ENCODE results near the gene RPS3.
"Not testable (repeated sequence)": the region's sequence is repeated elsewhere in the genome, so short reads cannot be mapped to it uniquely, and the experiment has no call there.

Gene RPS3

DNA sequence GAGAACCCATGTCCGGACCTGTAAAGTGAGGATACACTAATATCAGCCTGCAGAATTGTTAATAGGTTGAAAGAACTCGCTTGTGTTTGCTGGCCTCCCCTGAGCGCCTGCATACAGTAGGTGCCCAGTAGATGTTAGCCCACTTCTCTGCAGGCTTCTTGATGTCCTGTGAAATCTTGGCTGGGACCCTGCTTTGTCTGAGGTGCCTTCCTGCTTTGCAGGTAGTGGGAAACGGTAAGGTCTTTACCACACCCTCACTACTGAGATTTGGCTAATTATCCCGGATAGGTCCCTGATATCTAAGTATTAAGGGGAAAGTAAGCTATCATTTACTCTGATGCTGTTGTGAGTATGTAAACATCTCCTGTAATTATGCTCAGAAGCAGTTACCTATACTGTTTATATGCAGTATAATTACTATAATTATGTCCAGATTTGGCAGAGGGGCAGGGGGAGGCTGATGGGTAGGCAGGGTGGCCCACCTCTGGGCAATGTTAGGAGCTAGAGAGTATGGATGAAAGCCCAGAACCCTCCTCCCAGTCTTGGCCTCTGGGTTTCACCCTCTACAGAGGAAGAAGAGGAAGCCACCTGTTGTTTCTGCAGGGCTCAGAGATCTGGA, 46.6 kb upstream of the RPS3 start:
- peaks cover 15% of the 10 kb centered on the region for H3K4me1 ChIP-seq (ENCODE audit: insufficient read depth, insufficient read length)
- H3K9me3 ChIP-seq (ENCODE audit: insufficient read depth, low read length) = no peaks in the 10 kb centered on the region
- TF ChIP-seq YY1 (IDR thresholded peaks at IDR 0.05; ENCODE audit: insufficient read depth, insufficient read length) = no peak
- TF ChIP-seq SUZ12 (IDR thresholded peaks at IDR 0.05; ENCODE audit: extremely low read depth, insufficient read depth, insufficient read length) = no peak
- TF ChIP-seq ZNF274 (IDR thresholded peaks at IDR 0.05; ENCODE audit: low read depth, low read length) = no peak
- DNase-seq (ENCODE audit: low read depth, low spot score) = no peak
- peak overlapping the region; percentile 78 for H3K4me3 ChIP-seq (ENCODE audit: insufficient read length, low read depth)
- no peaks in the 10 kb centered on the region for H3K27me3 ChIP-seq (ENCODE audit: insufficient read depth, insufficient read length)
- H3K9ac ChIP-seq (ENCODE audit: insufficient read length, low read depth) = peak overlapping the region; percentile 93
- H3K36me3 ChIP-seq (ENCODE audit: insufficient read depth, insufficient read length, low read length) = peaks cover 17% of the 10 kb centered on the region

DNA sequence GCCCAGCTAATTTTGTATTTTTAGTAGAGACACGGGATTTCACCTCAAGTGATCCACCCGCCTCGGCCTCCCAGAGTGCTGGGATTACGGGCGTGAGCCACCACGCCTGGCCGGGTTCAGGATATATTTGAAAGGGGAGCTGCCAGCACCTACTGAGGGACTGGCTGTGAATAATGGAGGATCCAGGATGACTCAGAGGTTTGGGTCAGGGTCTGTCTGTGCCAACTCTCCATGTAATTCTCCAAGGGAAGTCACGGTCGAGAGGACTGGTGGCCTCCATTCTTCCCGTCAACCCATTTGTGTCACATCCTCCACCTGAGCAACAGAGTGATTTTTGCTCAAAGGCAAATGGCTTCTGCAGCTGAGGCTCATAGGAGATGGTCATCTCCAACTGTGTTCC, 44.3 kb upstream of the RPS3 start:
- peaks cover 4% of the 10 kb centered on the region for H3K36me3 ChIP-seq (ENCODE audit: insufficient read depth, insufficient read length, low read length)
- no peaks in the 10 kb centered on the region for H3K9me3 ChIP-seq (ENCODE audit: insufficient read depth, low read length)
- no peaks in the 10 kb centered on the region for H3K27me3 ChIP-seq (ENCODE audit: insufficient read depth, insufficient read length)
- H3K9ac ChIP-seq (ENCODE audit: insufficient read length, low read depth) = no peak overlapping the region
- TF ChIP-seq ZNF274 (IDR thresholded peaks at IDR 0.05; ENCODE audit: low read depth, low read length) = no peak
- TF ChIP-seq SUZ12 (IDR thresholded peaks at IDR 0.05; ENCODE audit: extremely low read depth, insufficient read depth, insufficient read length) = no peak
- no peak for TF ChIP-seq YY1 (IDR thresholded peaks at IDR 0.05; ENCODE audit: insufficient read depth, insufficient read length)
- no peak overlapping the region for H3K4me3 ChIP-seq (ENCODE audit: insufficient read length, low read depth)
- H3K4me1 ChIP-seq (ENCODE audit: insufficient read depth, insufficient read length) = peaks cover 7% of the 10 kb centered on the region
- no peak for DNase-seq (ENCODE audit: low read depth, low spot score)

DNA sequence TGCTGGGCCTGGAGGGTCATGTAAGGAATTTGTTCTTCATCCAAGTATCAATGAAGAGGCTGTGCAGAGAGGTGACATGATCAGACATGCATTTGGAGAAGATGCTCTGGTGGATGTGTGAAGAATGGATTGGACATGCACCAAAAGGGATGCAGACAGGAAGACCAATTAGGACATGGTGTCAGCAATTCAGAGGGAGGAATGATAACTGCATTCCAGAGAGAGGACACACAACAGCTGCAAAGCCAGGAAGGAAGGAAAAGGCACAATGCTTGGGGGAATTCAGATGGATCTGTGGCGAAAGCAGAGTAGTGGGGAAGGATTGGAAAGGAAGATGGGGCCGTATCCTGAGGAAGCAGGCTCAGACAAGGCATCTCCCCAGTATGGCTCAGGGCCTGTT, 42.7 kb upstream of the RPS3 start:
- no peak for DNase-seq (ENCODE audit: low read depth, low spot score)
- H3K27me3 ChIP-seq (ENCODE audit: insufficient read depth, insufficient read length) = no peaks in the 10 kb centered on the region
- TF ChIP-seq ZNF274 (IDR thresholded peaks at IDR 0.05; ENCODE audit: low read depth, low read length) = no peak
- TF ChIP-seq SUZ12 (IDR thresholded peaks at IDR 0.05; ENCODE audit: extremely low read depth, insufficient read depth, insufficient read length) = no peak
- TF ChIP-seq YY1 (IDR thresholded peaks at IDR 0.05; ENCODE audit: insufficient read depth, insufficient read length) = no peak

DNA sequence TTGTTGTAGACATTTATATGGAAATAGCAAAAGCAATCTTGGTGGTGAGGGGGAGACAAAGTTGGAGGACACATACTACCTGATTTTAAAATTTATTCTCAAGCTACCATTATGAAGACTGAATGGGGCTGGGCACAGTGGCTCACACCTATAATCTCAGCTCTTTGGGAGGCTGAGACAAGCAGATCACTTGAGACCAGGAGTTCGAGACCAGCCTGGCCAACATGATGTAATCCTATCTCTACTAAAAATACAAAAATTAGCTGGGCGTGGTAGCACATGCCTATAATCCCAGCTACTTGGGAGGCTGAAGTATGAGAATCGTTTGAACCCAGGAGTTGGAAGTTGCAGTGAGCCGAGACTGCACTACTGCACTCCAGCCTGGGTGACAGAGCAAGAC, 37.0 kb upstream of the RPS3 start:
- H3K36me3 ChIP-seq (ENCODE audit: insufficient read depth, insufficient read length, low read length); H3K9me3 ChIP-seq (ENCODE audit: insufficient read depth, low read length); DNase-seq (ENCODE audit: low read depth, low spot score); H3K27me3 ChIP-seq (ENCODE audit: insufficient read depth, insufficient read length); H3K4me1 ChIP-seq (ENCODE audit: insufficient read depth, insufficient read length); H3K4me3 ChIP-seq (ENCODE audit: insufficient read length, low read depth); H3K9ac ChIP-seq (ENCODE audit: insufficient read length, low read depth): not testable (repeated sequence)

More for the DNA sequence above, 42.7 kb upstream of the RPS3 start:
- Histone ChIP-seq H3K4me3 (ENCODE audit: insufficient read length, low read depth) (no peak overlapping the region), H3K36me3 (ENCODE audit: insufficient read depth, insufficient read length, low read length) (no peaks in the 10 kb centered on the region), H3K9ac (ENCODE audit: insufficient read length, low read depth) (no peak overlapping the region), H3K9me3 (ENCODE audit: insufficient read depth, low read length) (no peaks in the 10 kb centered on the region), H3K4me1 (ENCODE audit: insufficient read depth, insufficient read length) (peaks cover 2% of the 10 kb centered on the region)

DNA sequence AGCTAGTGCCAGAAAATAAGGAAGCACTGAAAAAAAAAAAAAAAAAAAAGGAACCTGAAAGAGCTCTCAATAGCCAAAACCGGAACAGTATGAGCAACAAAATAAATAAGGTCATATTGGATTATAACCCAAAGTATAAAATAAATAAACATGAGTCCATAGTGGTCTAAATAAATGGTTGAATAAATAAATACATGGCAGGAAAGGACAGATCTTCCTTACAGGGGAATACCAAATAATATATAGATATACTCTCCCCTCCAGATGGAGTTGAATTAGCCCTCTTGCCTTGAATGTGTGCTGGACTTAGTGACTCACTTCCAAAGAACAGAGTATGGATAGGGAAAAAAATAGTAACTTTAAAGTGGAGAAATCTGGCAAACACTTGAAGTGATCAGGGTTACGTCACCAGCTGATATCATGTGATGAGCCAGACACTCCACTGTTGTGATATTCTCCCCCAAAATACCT, 33.6 kb upstream of the RPS3 start:
- H3K4me1 ChIP-seq (ENCODE audit: insufficient read depth, insufficient read length) = no peaks in the 10 kb centered on the region
- no peak overlapping the region for H3K4me3 ChIP-seq (ENCODE audit: insufficient read length, low read depth)
- H3K9me3 ChIP-seq (ENCODE audit: insufficient read depth, low read length) = no peaks in the 10 kb centered on the region
- H3K36me3 ChIP-seq (ENCODE audit: insufficient read depth, insufficient read length, low read length) = no peaks in the 10 kb centered on the region
- no peaks in the 10 kb centered on the region for H3K27me3 ChIP-seq (ENCODE audit: insufficient read depth, insufficient read length)
- DNase-seq (ENCODE audit: low read depth, low spot score) = no peak
- TF ChIP-seq SUZ12 (IDR thresholded peaks at IDR 0.05; ENCODE audit: extremely low read depth, insufficient read depth, insufficient read length) = no peak
- TF ChIP-seq ZNF274 (IDR thresholded peaks at IDR 0.05; ENCODE audit: low read depth, low read length) = no peak
- no peak for TF ChIP-seq YY1 (IDR thresholded peaks at IDR 0.05; ENCODE audit: insufficient read depth, insufficient read length)
- H3K9ac ChIP-seq (ENCODE audit: insufficient read length, low read depth) = no peak overlapping the region

DNA sequence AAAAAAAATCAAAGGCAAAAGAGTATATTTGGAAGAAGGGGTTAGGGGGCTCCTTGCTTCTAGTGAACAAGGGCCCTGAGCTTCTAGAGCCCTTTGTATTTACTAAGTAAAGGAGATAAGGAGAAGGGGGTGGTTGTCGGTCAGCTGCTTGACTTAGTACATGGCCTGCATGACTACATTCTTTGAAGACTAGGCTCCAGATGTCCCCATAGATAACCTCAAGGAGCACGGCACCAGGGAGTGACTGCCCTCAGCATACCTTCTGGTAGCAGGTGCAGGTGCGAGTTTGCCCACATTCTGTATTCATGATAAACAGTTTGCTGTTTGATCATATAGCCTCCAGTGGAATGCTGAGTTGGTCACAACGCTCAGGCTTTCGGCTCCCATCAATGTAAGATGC, 32.5 kb upstream of the RPS3 start:
- H3K9me3 ChIP-seq (ENCODE audit: insufficient read depth, low read length); H3K9ac ChIP-seq (ENCODE audit: insufficient read length, low read depth); H3K27me3 ChIP-seq (ENCODE audit: insufficient read depth, insufficient read length); H3K36me3 ChIP-seq (ENCODE audit: insufficient read depth, insufficient read length, low read length); DNase-seq (ENCODE audit: low read depth, low spot score); H3K4me3 ChIP-seq (ENCODE audit: insufficient read length, low read depth); H3K4me1 ChIP-seq (ENCODE audit: insufficient read depth, insufficient read length): not testable (repeated sequence)

DNA sequence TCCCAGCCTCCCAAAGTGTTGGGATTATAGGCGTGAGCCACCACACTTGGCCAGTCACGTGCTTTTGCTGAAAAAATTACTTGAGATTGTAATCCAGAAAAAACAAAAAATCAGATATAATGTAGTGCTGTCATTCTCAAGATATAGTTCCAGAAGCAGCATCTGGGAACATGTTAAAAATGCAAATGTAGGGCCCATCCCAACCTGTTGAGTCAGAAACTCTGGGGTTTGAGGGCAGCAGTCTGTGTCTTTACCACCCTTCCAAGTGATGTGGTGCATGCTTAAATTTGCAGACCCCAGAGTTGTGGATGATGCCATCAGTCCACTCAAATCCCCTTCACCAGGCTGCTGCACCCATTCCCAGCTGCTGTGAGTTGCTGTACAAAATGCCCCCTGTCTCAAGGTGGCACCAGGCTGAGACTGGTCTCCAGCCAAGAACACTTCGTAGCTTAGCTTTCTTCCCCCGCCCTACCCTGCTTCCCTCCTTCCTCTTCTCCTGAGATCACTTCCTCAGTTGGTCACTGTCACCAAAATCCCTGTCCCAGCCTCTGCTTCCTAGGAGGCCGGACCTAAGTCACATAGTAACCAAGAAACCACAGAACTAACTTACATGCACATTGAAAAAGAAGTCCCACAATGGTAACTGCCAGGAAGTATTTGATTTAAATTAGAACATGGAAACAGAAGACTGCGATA, 29.6 kb upstream of the RPS3 start:
- Histone ChIP-seq H3K9me3 (ENCODE audit: insufficient read depth, low read length) (no peaks in the 10 kb centered on the region), H3K4me3 (ENCODE audit: insufficient read length, low read depth) (no peak overlapping the region), H3K9ac (ENCODE audit: insufficient read length, low read depth) (no peak overlapping the region), H3K36me3 (ENCODE audit: insufficient read depth, insufficient read length, low read length) (no peaks in the 10 kb centered on the region), H3K27me3 (ENCODE audit: insufficient read depth, insufficient read length) (no peaks in the 10 kb centered on the region), H3K4me1 (ENCODE audit: insufficient read depth, insufficient read length) (no peaks in the 10 kb centered on the region)
- TF ChIP-seq YY1 (IDR thresholded peaks at IDR 0.05; ENCODE audit: insufficient read depth, insufficient read length) (no peak), SUZ12 (IDR thresholded peaks at IDR 0.05; ENCODE audit: extremely low read depth, insufficient read depth, insufficient read length) (no peak), ZNF274 (IDR thresholded peaks at IDR 0.05; ENCODE audit: low read depth, low read length) (no peak)
- DNase-seq (ENCODE audit: low read depth, low spot score) = no peak
